HS-27A (cell line): Measurements from ENCODE around the gene HECTD4.

Experiments used
- DNase-seq: peaks from one replicate; pipeline ENCODE4 v3.0.0-alpha.2; 2012; ENCODE audit warnings: low read depth, missing footprints

HECTD4 gene

DNA sequence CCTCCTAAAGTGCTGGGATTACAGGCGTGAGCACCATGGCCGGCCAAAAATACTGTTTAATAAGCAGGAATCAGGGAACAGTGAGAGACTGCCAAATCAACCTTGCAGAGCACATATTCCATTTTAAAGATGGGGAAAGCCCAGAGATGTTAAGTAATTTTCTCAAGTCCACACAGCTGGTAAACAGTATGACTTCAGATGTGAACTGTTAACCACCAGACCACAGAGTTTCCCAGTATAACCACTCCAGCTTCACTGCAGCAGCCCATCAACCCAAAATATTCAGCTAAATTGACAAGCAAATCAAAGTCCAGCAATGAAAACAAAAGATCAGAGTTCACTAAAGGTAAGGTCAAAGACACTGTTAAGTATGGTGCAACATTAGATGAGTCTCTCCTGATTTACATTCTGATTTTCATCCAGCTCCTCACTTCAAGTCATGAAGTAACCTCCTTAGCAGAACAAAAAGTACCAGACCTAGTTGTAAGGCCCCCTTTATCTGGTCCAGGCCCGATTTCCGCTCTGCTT is 174.8 kb downstream of the HECTD4 start:
- DNase-seq = no peak

DNA sequence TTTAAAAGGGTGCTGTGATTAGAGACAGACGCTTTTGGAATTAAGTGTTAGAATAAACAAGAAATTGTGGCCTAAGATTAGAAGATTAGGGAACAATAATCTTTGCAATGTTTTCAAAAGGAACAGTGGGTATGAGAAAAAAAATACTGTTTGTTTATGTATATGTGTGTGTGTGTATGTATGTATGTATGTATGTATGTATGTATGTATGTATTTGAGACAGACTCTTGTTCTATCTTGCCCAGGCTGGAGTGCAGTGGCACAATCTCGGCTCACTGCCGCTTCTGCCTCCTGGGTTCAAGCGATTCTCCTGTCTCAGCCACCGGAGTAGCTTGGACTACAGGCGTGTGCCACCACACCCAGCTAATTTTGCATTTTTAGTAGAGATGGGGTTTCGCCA is 175.3 kb downstream of the HECTD4 start:
- no peak for DNase-seq

DNA sequence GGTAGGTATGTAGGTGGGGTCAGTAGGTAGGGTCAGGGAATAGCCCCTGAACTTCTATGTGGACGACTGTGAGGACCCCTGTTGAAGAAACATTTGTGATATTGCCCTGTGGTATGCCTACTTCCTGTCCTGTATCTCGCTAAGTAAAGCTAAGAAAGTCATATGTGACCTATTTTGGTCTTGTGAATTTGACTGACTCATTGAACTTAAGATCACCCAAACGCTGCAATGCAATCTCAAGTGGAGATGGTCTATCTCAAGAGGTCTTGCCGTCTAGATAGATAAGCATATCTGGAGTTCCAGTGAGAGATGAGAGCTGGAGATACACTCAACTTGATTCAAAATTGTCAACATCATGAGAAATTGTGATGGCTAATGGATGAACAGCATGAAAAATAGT is 183.1 kb downstream of the HECTD4 start:
- no peak for DNase-seq

DNA sequence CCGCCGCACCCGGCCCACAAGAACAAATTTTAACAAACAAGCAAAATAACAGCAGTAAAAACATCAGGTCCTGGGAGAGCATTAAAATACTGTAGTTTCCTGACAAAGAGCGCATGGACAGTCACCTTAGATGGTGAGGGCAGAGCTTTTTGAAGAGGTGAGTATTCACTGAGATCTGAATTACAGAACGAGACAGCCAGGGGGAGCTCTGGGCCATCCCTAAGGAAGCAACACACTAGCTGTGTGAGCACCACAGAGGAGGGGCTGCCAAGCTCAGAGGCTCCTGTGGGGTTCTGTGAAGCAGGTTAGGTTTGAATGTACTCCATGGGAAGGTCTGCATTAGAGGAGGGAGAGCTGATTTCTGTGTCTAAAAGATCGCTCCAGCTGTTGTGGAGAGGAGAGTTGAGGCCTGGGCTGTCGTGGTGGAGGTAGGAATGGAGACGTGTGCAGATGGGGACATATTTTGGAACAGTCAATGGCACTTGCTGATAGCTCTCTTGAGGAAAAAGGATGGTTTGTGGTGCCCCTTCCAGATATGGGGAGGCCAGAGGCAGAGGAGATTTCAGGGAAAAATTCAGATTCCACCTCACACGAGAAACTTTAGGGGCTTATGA is 184.0 kb downstream of the HECTD4 start:
- DNase-seq = no peak

DNA sequence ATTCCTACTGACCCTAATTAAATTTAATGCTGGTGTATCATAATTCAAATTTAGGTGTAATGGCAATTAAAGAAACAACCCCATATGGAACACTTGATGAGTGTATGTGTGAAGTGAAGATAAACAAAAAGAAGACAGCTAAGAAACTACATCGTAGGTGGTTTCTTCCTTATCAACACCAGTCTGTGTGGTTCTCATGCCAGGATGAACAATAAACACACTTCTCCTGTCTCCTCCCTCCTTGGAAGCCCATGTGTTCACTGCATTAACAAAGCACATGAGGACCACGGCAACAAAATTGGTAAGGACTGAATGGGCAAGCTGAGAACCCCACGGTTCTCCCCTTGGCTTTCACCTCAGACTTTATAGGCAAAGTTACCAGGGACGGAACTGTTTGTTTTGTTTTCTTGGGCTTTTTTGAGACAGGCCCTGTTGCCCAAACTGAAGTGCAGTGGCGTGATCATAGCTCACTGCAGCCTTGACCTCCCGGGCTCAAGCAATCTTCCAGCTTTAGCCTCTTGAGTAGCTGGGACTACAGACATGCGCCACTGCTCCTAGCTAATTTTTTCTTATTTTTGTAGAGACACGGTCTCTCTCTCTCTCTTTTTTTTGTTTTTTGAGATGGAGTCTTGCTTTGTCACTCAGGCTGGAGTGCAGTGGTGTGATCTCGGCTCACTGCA is 185.9 kb downstream of the HECTD4 start:
- no peak for DNase-seq

DNA sequence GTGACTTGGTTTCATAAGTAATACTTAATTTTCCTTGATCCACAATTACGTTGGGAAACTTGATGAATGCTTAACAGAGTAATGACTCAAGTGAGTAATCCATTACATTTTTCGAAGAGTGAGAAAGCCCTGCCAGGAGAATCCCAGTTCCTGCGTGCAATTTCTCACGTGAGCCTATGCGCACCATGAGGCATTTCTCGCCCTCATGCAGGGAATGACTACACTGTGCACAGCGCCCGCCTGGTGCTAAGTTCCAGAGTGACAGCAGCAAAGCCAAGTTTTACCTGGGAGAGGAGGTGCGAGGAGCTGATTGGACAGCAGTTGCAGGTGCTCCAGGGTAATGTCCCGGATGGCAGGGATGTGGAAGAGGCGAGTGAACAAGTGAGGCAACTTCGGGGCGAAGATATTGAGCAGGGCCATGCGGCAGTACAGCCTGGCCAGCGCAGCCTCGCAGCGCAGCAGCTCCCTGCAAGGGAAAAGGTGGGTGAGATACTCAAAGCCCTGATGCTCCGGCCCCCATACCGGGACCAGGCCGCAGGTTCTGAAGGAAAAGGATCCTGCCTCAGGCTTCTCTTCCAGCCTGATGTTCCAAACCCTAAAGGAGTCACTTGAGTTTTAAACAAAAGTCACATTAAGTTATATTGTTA is 187.5 kb downstream of the HECTD4 start:
- DNase-seq = no peak

DNA sequence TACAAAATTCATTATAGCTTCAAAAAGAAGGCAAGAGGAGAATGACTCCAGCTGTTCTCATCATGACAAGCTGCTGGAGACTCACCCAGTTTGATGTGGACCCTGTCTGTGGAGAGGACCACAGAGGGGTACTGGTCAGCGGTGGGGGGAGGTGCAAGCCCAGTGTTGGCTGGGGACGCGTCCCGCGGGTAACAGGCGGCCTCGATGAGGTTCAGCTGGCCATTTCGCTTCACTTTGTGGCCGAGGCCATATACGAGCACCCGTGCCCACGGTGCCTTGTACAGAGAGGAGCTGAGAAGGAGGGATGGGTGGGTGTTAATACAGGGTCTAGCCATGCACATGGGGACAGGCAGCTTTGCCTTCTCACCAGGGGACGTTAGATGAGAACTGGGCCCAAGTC is 189.8 kb downstream of the HECTD4 start:
- no peak for DNase-seq

DNA sequence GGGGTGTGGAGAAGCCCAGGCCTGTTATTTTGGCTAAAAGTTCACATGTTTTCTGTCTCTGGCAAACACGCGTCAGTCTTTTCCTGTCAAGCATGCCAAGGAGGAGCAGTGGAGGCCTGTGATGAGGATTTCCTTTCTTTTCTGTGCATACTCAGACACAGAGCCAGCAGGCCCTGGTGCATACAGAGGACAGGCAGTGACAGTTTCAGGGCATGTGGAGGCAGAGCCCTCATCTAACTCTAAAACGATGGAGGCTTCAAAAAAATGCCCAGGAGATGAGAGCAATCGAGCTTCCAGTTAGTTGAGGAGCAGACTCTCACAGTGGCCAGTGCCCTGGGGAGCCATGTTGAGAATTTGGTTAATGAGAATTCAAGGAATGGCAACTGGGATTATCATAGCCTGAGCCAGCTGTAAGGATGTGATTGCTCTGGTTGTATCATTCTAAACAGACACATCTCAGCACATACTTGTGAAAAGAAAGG is 190.3 kb downstream of the HECTD4 start:
- DNase-seq = no peak

DNA sequence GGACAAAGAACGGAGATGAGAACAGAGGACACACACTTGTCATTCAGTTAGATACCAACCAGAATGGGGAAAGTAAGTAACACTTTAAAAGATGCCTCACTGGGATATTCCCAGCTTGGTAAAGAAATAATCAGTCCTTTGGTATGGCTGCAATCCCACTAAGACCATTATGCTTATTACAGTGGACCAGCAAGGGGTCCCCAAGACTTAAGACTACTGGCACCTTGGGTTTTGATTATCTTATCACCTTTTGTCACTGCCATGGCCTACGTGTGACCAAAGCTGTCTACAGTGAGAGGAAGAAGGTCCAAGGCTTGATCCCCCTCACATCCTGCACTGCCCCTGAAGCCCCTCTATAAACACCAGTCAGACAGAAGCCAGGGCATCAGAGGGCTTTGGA is 191.0 kb downstream of the HECTD4 start:
- DNase-seq = no peak

DNA sequence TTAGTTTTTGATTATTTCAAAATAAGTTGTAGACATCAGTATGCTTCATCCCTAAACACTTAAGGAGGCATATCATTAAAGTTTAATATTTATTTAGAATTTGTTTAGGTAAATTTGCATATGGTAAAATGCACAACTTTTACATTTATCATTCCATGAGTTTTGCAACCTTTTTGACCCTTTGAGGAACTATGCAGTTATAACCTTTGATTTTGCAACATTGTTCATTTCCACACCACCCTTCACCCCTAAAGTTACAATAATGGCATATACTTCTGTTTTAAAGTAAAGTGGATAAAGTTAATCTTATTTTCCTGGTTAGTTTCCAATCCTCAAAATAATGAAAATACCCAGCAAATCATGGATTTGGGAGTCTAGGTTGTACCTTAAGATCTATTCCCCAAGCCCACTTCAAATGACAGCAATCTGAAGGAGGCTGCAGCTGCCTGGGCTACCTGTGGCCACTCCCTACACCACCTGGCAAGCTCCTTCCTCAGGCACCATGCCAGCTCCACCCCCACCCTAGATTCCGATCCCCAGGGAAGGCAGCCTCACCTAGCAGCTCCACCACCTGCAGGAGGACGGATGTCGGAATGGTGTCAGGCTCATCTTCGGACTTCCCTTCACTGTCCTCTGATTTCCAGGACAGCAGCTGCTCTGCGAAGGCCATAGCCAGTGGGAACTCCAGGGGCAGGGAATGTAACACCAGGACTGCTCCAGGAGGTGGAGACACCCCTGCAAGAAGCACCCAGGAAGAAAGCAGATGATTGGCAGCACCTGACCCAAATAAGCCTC is 191.8 kb downstream of the HECTD4 start:
- no peak for DNase-seq

DNA sequence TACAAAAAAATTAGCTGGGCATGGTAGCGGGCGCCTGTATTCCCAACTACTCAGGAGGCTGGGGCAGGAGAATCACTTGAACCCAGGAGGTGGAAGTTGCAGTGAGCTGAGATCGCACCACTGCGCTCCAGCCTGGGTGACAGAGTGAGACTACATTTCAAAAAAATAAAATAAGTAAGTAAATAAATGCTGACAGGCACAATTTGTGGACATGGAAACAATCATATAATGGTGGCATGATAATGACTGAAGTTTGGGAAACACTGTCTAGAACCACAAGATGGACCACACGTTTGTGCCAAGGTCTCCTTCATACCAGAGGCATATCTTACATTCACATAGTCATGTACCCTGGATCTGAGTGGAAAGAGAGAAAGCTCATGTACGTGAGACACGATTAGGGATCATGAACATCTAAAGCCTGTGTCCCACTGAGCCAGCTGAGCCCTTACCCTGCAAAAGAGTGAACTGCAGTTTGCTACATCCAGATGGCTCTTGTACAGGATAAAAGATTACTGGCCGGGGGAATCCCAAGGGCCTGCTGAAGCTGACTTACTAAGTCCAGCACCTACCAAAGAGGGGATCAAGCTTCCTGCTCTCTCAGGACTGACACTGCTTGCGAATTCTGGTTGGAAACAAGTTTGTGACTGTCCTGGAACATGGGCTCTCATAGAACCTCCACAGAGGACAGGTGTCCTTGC is 194.0 kb downstream of the HECTD4 start:
- DNase-seq = no peak

DNA sequence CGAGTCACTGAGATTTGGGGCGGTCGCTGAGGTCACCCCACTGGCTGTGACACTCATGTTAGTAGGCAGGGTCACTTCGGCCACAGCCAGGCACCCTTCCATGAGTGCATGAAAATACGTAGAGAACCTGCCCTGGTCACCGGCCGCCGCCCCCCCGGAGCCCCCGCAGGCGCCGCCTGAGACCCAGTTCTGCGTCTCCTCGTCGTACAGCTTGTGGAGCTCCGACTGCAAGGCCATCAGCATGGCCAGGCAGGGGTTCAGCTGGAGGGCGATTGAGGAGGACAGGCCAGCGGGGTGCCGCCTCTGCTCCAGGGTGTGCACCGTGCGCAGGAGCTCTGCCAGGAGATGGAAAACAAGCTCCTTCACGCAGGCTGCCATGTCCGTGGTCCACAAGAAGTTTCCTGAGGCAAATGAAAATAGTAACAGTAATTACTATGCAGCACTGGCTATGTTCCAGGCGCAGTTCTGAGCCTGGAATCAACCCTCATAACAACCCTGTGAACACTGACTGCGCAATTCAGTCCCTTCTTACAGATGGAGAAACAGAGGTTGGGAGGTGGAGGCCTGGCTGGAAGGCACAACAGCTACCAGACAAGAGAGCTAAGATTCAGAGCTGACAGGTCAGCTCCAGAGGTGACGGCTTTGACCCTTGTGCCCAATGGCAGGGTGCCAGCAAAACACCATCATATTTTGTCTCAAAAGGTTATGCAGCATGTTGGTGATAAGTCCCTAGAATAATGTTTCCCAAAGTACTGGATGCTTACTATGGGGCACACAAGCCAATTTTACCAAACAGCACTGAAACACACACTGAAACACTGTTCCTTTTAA is 196.9 kb downstream of the HECTD4 start:
- no peak for DNase-seq

DNA sequence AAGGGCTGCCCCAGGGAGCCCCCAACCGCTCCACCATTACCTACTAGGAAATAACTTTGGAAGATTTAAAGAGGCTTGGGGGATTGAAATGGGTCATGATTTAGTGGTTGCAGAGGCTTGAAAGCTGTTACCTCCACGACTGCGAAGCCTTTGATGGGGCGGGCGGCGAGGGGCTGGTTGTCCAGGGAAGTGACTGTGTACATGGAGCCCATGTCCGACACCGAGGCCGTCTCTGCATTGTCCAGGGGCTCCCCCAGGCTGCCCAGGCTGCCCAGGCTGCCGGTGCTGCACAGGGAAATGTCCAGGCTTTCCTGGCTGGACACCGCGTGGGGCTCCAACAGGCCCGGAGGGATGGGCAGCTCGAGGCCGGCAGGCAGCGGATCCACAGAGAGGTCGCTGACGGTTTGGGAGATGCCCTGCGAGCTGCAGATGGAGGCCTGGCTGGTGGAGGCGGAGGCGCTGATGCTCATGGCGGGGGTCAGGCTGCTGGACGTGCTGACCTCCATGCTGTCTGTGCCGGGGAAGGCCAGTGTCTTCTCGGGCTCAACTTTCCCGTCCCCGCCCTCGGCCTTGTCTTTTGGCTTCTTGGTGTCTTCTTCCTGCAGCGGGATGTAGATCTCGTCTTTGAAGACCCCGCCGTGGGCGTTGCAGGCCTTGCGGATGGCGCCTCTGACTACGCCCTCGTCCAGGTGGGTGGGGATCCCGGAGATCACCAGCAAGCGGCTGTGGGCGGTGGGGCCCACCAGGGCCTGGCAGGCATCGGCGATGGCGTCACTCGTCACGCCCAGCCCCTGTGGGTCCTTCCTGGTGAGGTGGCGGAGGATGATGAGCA is 198.0 kb downstream of the HECTD4 start:
- DNase-seq = no peak

DNA sequence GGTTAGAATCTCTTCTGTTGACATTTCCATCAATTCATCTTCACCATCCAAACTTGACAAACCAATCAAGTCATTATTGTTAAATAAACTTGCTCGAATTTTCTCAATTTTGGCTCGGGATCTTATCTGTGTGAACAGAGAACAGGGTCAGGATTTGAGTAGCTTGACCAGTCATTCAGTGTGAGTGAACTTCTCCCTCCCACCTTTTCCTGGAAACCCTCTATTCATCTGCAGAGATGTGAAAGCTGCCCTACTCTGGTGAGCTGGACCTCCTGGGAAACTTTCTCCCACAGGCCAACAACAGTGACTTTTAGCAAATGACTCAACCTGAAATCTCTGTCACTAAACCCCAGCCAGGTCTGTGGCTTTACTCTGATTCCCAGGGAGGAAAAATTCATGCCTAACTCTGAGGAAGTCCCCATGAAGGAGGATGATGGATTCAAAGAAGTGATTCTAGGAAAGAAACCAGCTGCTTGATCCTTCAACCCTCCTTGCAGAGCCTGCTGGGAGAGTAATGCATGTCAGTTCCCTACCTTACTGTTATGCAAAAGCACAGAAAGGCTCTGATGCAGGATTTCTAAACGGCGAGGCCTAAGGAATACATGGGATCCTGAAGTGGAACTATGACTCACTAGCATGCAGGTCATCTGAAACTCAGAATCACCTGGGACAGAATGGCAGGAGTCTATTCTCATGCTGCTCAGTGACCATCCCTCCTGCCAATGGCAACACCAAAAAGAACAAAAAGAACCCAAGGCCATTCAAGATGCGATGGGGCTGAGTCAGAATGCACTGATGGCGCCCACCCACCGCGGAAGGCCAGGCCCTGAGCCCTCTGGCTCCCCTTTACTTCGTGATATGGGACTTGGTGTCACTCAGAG is 198.8 kb downstream of the HECTD4 start:
- DNase-seq = no peak

DNA sequence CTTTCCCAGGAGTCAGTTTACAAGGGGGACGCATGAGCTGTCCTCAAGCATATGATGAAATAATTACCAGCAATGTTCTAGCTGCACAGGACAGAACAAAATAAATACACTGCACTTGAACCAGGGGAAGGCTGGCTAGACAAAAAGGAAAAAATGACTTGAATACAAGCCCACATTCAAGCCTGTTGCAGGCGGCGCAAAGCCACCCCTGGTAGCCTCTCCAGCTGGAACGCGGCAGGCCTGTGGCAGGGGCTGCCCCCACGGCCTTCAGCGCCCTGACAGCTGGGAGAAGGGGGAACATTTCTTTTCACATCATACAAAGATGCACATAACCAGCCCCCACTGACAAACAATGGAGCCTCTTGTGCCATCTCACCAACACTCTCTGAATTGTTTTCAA is 199.7 kb downstream of the HECTD4 start:
- no peak for DNase-seq

DNA sequence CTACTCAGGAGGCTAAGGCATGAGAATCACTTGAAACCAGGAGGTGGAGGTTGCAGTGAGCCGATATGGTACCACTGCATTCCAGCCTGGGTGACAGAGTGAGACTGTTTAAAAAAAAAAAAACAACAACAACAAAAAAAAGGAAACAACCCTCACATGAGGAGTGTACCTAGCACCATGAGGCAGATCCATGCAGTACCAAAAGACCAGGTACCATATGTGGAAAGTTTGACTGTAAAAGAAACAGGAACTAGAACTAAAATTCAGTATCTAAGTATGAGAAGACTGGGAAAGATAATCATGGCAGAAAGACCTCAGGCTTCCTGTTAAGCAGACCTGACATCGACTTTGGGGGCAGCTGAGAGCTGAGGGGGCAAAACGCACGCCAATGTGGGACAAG is 201.8 kb downstream of the HECTD4 start:
- DNase-seq = no peak

DNA sequence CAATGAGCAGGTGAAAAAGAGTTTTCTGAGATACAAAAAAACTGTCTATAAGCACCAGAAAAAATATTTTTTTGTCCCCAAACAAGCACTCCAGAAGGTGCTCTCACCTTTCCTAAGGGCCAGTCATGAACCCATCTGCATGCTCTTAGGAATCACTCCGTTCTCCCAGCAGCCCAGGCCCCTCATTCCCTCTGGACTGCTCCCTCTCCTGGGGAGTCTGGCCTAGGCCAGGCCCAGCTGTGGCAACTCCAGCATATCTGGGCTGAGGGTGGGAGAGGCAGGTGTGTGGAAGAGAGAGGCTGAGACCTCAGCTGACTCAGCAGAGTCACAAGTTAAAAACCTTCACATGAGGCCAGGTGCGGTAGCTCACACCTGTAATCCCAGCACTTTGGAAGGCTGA is 202.3 kb downstream of the HECTD4 start:
- no peak for DNase-seq

DNA sequence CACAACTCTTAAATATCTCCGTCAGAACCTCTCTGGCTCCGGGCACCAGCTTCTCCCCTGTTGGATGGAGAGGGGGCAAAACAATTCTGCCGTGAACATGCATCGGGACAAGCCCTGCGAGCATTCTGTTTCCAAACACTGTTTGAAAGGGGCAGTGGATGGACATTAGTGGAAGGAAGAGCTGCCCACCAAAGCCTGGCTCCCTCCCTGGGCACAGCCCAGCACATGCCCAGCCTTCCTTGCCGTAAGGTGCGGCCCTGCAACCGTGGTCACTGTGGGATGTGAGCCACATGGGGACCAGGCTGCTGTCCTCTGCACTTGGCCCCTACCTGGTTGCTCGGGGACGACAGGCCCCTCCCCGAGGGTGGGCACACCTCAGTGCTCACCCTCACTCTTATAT is 202.9 kb downstream of the HECTD4 start:
- DNase-seq = no peak

DNA sequence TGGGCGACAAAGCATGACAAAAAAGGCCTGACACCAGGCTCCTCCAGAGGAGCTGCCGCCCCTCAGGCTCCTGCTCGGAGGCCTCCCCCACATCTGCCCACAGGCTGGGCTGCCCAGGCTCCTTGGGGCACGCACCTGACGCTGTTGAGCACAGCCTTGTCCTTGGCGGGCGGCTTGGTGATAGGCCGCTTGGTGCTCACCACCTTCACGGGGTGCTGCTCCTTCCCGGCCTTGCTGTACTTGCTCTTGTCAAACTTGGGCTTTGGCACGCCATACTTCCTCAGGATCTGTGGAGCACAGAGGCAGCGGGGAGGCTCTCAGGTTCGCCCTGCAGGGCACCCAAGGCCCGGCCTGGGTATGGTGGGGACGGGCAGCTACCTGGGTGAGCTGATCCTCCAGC is 203.4 kb downstream of the HECTD4 start:
- DNase-seq = no peak
